Lung microvascular endothelial cell (primary cell): ENCODE data around the gene ELP2. TPM values are rescaled to one million over a fixed set of nuclear protein-coding genes. Genes with fewer than 3 reads are reported as not detected.
"Not testable (repeated sequence)": the region's sequence is repeated elsewhere in the genome, so short reads cannot be mapped to it uniquely, and the experiment has no call there.

Experiments used
- DNase-seq, 2 donors: peaks; one replicate each; pipeline versions ENCODE4 v3.0.0 to v3.0.0-alpha.2; 2010; ENCODE audit warnings: low read depth in 2 of 2
- total RNA-seq: library from RNA; depleted of rRNA; stranded (reverse); fragments of >200 nt; gene quantifications from 2 replicates; pipeline ENCODE4 v1.2.1, GENCODE V29; 2014

Gene ELP2
- total RNA-seq, 1 donor from 2014 or later = 158 TPM

- DNase-seq = peak in 1 of 2 donors; percentile 49
Measured at GRCh38 chr18:36187826-36188721, 58.4 kb downstream of the ELP2 start.

DNA sequence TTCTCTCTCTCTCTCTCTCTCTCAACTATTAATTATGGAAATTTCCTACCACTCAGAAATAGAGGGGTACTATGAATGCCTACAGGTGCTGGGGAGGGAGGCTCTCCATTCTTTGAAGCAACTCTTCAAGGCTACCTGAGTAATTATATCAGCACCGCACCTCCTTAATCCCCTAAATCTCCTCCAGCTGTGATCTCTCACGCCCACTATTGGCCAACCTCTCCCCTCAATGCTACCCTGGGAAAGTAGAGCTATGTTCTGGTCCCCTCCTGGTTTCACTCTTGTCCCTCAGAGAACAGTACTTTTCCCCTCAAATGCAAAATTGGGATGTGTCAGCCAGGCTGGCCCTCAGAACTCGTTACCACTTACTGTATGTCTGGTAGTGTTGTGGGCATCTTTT is 59.2 kb downstream of the ELP2 start:
- DNase-seq = no peak

GRCh38 chr18:36189486-36189885 is 59.8 kb downstream of the ELP2 start:
- peak in 1 of 2 donors; percentile 23 for DNase-seq

DNA sequence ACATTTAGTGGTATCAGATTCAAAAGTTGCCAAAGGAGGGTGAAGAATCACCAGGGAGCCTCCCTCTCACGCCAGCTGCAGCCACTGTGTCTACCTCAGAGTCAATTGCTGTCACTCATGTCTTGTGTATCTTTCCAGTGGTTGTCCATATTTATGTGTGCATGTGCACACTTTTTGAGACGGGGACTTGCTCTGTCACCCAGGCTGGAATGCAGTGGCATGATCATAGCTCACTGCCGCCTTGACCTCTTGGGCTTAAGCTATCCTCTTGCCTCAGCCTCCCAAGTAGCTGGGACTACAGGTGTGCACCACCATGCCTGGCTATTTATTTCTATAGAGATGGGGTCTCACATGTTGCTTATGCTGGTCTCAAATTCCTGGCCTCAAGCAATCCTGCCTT is 61.6 kb downstream of the ELP2 start:
- DNase-seq = no peak

DNA sequence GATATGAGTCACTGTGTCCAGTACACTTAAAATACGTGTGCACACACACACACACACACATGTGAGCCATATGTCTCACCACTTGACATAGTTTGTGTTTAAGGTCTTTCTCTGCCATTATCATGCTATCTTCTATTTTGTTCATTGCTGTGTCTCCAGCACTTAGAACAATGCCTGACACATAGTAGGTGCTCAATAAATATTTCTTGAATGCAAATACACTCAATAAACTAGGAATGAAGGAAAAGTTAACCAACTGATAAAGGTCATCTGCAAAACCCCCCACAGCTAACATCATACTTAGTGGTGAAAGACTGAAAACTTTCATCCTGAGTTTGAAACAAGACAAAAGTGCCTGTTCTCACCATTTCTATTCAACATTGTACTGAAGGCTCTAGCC is 62.0 kb downstream of the ELP2 start:
- DNase-seq = no peak

DNA sequence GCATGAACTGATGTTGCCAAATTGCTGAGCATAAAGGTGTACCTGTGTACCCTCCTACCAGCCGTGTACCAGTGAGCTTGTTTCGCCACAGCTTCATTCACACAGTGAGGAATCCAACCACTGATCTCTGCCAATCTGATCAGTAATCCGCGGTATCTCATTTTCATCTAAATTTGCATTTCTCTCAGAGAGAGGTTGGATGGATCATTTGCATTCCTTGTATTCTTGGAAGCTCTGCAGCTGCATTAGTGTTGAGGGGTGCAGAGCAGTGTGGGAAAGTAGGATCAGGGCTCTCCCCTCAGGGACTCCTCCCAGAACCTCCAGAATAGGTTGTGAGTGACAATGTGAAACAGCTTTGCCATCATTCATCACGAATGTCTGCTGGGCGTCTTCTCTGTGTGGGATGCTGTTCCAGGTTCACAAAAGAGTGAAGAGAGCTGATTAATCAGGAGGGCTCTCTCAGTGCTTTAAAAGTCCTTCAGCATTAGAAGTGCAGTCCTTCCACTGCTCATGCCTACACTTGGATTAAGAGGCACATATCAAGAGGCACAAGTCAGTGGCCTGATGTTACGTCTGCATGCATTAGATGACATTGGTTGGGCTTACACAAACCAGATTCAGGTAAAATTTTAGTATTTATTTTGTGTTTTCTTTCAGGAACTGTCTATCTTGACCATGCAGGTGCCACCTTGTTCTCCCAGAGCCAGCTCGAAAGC is 65.1 kb downstream of the ELP2 start:
- DNase-seq = no peak

DNA sequence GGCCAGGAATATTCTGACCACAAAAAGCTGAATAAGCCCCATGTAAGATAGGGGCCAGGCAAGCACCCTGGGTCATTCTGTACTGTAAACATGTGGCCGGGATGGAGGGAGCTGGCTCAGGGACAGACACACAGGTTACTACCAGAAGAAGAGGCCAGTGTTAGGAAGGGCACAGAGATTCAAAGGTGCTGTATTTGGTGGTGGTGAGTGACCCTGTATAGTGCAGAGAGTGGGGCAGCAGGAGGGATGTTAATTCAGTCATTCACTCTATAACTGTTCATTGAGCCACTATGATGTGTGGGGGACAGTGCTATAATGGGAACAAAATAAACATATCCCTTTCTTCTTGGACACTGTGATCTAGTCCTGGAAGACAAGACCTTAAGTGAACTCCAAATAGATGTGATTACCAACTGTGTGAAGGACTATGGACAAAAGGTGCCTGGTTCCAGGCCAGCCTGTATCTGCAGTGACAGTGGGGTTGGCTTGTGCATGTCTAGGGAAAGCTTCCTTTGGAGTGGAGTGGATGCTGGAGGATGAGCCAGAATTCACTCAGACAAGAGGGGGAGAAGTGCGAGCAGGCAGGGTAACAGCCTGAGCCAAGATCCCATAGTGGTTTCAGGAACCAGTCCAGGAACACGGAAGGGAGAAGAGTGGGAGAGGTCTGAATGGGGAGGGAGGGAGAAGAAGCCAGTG is 65.9 kb downstream of the ELP2 start:
- no peak for DNase-seq

- DNase-seq = no peak
Measured at GRCh38 chr18:36196238-36196995, 66.7 kb downstream of the ELP2 start.

GRCh38 chr18:36197511-36198166 is 67.9 kb downstream of the ELP2 start:
- no peak for DNase-seq

DNA sequence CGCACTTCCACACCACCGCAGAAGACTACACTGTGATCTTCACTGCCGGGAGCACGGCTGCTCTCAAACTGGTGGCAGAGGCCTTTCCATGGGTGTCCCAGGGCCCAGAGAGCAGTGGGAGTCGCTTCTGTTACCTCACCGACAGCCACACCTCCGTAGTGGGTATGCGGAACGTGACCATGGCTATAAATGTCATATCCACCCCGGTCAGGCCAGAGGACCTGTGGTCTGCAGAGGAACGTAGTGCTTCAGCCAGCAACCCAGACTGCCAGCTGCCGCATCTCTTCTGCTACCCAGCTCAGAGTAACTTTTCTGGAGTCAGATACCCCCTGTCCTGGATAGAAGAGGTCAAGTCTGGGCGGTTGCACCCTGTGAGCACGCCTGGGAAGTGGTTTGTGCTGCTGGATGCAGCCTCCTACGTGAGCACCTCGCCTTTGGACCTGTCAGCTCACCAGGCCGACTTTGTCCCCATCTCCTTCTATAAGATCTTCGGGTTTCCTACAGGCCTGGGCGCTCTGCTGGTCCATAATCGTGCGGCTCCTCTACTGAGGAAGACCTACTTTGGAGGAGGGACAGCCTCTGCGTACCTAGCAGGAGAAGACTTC is 70.1 kb downstream of the ELP2 start:
- no peak for DNase-seq

DNA sequence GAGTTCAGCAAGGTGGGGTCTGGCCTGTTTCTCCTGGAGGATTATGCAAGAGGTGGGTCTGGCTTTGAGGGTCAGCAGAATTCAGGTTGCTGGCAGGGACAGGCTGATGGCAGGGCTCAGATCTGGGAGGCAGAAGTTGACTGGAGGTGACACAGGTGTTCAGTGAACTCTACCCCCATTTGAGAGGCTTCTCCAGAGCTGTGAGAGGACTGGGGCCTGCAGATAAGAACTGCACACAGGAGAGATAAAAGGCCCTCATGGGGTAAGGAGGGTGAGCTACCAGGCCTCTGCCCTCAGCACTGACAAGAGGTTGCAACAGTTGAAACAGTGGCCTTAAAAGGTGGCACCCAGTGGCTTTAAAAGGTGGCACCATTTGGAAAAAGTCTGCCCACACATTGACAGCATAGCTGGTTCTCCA is 70.7 kb downstream of the ELP2 start:
- DNase-seq = no peak

DNA sequence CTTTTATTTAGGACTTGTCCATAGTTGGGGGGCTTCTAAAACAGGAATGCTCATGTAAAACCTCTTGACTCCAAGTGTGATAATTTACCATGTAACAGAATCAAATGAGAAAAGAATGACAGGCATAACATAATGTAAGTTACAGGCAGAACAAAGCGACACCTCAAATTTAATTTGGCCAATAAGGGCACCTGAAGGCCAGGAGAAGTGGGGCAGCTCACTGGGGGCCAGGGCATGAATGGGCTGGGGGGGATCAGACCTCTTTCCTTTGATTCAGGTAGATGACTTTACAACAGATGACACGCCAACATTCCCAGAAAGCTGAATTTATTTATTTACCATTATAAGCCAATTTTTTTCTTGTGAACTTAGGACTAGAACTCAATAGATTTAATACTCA is 72.1 kb downstream of the ELP2 start:
- no peak for DNase-seq

DNA sequence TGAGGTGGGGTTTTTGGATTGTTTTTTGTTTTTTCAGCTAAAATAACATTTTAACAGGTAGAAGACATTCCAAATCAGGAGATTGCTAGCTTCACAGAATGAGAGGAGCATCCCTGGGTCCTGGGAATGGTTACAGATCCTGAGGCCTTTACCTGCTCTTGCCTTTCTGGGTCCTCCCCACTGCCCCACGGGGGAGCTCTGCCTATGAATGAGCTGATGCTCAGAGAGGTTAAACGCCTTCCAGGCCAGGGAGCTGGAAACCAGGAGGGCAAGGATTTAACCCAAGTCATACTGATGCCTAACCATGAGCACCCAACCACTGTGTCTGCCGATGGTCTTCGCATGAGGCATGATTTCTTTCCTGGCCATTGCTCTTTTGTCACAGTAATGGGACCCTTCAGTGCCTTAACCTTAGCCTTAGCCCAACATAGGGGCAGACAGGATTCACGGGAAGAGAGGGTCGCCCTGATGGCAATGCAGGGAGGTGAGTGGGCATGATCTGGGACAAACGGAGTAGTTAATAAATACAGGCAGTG is 73.7 kb downstream of the ELP2 start:
- DNase-seq = no peak

DNA sequence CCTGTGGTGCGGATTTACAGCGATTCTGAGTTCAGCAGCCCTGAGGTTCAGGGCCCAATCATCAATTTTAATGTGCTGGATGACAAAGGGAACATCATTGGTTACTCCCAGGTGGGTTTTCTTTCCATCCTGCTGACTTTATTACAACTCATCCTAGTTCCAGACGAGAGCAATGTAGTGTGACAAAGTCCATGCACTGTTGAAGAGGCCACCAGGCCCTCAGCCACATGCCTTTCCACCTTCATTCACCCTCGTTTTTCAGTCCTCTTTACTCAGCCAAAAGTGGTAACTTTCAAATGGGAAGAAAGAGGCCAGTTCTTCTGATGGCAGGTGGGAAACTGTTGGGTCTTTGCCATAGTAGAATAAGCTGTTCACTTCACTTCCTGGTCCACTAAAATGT is 75.5 kb downstream of the ELP2 start:
- no peak for DNase-seq

- no peak for DNase-seq
Measured at GRCh38 chr18:36207303-36207702, 77.6 kb downstream of the ELP2 start.

GRCh38 chr18:36207969-36208368 is 78.3 kb downstream of the ELP2 start:
- not testable (repeated sequence) for DNase-seq

DNA sequence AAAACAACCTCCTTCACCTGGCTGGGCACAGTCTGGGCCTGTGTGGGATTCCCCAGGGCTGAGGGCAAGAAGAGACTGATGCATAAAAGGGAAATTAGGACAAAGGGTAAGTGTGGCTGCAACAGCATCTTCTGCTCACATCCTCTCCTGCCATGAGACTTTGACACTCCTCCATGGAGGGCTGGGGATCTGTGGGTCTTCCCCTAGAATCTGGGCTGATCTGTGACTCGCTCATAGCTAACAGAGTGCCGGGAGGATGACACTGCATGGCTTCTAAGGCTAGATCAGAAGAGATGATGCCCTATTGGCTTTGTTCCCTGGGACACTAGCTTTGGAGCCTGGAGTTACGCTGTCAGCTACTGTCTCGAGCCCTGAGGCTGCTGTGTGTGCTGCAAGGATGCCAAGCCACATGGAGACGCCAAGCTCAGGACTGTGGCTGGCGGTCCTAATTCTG is 81.9 kb downstream of the ELP2 start:
- no peak for DNase-seq

DNA sequence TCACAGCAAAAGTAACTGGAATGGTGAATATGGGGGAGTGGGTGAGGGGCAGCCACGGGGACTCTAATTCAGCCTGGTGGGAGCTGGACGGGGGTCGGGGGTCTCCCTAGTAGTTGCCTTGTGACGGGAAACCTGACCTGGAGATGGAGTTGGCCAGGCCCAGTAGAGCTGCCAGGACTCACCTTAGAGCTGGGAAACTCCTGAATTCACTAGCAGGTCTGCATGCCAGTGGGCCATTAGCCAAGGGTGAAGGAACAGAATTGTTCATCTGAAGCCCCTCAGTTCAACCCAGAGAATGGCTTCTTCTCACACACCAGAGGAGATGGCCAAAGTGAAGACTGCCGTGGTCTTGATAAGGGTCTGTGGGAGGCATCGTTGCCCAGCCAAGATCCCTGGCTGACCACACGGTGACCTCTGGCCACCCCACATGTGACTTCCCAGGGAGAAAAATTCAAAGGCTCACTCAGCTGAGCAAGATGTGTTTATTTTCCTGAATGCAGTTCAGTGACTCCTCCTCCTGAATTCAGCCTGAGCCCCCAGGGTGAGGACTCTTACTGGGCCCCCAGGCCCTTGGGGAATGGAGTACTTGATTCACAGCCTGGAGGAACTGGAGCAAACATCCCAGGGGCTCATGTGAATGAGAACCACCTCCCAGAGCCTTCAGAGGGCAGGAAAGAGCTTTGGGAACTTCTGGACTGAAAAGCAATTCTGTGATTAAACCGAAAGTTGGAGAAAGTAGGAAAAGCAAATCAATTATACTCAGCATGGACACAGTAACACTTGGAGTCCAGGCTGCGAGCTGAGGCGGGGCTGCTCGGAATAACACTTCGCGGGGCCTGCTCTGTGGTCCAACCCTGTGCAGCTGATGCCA is 82.8 kb downstream of the ELP2 start:
- DNase-seq = no peak

DNA sequence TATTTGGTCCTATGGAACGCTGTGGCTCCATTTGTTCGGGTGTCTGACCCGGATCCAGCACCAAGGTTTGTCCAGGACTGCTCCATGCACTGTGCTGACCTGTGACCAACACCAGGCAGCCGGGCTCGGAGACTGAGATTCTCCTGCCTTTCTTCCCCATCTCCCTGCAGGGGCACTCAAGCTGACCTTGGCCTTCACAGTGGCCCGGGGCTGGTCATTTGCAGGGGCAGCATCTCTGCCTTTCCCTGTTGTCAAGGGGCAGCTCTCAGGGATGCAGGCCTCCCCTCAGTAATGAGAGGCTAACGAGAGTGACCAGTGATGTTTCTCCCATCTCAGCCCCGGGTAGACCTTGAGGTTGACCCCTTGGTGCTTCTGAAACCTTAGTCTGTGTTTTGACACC is 85.1 kb downstream of the ELP2 start:
- DNase-seq = no peak
